CD4-positive, alpha-beta T cell treated with Interleukin-4 for 4 hours (primary cell): ENCODE measurements around the gene TFAP2B.
A peak's percentile ranks its signal among the peaks of the same experiment; 100 is the strongest.

ENCODE experiments used
- DNase-seq: peaks from one replicate; pipeline ENCODE4 v3.0.0-alpha.2; 2020

The TFAP2B gene

GRCh38 chr6:50818673-50819072 is at the start of gene TFAP2B:
TSS of gene TFAP2B (plus strand) at chr6:50818871. CDS start at chr6:50818892, 21 bp downstream.
- no peak for DNase-seq

- no peak for DNase-seq
These were observed 40.0 kb upstream of the TFAP2B start for GRCh38 chr6:50778696-50779095.

DNA sequence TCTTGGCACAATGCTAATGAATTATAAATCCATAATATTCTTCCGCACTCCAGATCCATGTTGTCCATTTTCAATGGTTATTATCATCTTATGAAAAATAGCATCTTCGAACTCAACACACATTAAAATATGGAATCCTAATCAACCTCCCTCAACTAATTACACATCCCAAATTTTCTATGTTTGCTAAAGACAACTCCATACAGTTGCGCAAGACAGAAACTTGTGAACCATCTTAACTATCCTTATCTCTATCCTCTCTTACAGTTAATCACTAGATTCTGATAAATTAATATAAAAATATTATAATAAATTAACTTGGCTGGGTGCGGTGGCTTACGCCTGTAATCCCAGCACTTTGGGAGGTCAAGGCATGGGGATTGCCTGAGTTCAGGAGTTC is 38.3 kb upstream of the TFAP2B start:
- no peak for DNase-seq

- no peak for DNase-seq
These were observed 32.8 kb upstream of the TFAP2B start for GRCh38 chr6:50785921-50786320.

- DNase-seq, result peak; percentile 8
These were observed 26.7 kb upstream of the TFAP2B start for GRCh38 chr6:50791900-50792508.

- DNase-seq, result no peak
These were observed 25.9 kb upstream of the TFAP2B start for GRCh38 chr6:50792771-50793170.

- DNase-seq, result no peak
These were observed 23.1 kb upstream of the TFAP2B start for GRCh38 chr6:50795574-50795973.

DNA sequence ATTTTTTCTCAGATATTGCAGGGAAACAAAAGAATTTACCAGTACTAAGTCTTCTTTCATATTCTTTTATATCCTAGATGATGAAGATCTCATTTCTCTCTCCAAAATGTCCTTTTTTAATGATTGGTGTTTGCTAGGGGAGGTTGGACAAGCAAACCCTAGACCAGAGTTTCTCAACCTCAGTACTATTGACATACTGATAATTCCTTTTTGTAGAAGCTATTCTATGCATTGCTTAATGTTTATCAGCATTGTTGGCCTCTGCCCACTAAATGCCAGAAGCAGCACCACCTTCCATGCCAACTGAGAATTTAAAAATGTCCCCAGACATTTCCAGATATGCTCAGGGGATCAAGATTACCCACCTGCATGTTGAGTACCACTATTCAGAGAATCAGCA is 14.4 kb upstream of the TFAP2B start:
- DNase-seq, result no peak

DNA sequence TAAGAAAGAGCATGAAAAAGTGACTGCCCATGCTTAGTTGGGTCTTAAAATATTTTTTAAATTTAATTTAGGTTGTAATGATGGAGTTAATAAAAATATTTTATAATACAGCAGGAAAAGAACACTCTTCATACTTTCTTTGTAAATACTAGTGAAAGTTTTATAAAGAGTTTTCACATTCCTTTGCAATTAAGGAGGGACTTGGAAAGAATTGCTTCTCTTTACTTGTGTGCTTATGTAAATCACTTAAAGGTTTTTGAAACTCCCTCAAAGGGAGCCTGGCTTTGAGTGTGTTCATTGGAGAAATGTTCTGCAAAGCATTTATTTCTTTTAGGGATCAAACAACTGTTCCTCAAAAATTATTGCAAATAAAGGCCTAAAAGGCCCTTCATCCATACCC is 11.6 kb upstream of the TFAP2B start:
- no peak for DNase-seq

DNA sequence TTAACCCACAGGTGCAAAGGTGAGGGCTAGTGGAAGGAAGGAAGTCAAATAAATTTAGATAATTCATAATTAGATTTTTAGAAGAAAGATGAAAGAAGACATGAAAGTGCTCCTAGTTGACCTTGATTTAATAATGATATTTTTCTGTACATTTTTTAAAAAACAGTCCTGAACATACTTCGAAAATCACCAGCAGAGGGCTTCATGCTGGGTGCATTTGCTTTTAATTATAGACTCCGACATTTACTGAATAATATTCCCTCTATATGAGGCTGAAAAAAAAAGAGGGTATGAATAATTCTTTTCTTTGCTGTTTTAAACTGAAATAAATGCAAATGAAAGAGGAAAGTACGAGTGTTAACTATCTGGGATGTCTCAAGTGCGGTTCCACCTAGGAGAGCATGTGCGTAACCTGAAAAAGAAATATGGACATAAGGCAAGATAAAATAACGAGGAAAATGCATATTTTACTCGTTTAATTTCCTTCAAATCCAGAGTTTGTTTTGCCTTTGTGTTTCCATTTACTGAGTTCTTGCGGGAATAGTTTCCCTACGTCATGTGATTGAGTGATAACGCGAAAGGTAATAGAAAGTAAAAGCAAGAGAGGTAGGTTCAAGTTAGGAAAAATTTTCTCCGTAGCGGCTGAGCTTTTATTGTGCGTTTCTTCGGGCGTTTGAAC is 3.1 kb upstream of the TFAP2B start:
- no peak for DNase-seq

GRCh38 chr6:50816115-50816675 is 2.5 kb upstream of the TFAP2B start:
- DNase-seq, result peak; percentile 51

GRCh38 chr6:50816947-50817645 is 1.6 kb upstream of the TFAP2B start:
- DNase-seq, result no peak

DNA sequence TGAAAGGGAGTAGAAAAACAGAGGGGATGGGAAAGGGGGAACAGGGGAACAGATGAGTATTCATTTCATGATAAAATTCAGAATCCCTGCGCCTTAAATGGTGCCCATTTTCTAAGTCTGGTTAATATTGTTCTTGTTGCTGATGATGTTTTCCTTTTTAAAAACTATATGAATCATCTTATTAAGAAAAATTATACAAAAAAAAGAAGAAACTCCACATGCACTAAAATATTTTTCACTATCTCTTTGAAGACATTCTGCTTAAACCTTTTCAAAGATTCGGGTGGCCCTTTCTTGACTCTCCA is 1.1 kb upstream of the TFAP2B start:
- no peak for DNase-seq

DNA sequence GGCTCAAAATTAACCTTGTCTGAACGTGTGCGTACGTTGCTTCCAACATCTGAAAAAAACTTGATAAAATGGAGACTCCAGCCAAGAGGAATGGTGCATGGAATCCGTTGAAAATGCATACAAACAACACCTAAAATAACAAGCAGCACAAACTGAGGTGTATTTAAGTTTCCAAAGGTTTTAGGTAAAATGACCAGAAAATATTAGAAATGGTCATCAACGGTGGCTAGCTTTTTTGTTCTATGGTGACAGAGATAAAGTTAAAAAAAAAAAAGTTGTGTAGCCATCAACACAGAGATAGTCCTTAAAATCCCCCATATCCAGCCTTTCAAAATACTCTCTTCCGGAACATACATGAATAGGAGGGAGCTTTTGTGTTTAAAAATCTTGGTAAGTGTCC is 651 bp upstream of the TFAP2B start:
- no peak for DNase-seq

DNA sequence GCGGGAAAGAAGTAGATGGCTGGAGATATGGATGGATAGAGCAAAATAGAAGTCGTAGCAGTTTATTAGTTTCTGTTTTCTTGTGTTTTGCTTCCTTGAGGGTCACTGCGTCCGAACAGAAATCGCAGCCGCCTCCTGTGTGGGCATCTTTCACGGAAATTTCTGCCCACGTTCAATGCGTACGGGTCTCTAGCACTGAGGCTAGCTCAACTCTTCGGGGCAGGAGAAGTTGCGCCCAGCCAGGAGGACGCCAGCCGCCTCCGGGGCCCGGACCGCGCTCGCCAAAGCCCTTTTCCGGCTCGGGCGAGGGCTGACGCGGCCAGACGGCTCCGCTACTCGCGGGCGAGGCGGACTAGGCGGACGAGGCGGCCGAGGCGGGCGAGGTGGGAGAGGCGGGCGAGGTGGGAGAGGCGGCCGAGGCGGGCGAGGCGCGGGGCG is 814 bp downstream of the TFAP2B start:
- DNase-seq, result no peak

- DNase-seq, result no peak
These were observed 1.5 kb downstream of the TFAP2B start for GRCh38 chr6:50819904-50820868.

- no peak for DNase-seq
These were observed 2.2 kb downstream of the TFAP2B start for GRCh38 chr6:50820869-50821264.

DNA sequence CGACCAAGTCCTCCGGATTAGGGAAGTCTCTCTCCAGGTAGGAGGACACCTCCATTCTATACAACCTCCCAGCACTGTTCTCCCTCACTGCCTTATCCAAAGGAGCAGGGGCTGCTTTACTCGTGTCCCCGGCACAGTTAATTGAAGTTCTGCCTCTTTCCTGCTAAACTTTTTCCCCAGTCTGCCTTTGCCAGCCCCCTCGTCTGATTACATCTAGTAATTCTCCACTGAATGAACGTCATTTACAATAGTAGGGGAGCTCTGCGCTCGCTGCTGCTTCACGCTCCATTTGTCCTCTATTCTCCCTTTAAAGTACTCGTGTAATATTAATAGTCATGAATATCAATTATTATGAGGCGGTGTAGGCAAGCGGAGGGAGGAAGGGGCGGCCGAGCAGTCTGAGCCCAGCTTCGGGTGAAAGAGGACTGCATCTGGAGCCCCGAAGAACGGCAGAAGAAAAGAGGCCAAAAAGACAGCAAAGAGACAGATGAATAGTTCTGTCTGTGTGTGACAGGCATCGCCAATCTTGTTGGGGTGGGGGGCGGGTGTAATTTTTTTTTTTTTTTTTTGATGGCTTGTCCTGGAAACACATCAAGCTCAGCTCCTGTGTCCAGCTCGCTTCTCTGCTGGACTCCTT is 2.9 kb downstream of the TFAP2B start:
- no peak for DNase-seq

DNA sequence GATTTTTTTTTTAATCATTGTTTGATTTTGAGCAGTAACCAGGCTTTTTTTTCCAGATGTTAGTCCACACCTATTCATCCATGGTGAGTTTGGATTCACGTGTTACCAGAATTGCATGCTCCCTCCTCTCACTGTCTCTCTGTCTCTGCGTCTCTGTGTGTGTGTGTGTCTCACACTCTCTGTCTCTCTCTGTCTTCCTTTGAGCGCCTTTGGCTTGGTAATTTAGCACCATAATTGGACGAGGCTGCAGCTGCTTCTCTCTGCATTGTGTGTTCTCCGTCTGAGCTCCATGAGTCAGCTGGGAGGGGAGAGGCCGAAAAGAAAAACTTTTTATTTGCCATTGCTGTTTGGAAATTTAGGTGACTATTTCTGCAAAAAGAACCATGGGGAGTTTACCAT is 3.4 kb downstream of the TFAP2B start:
- DNase-seq, result no peak

GRCh38 chr6:50823094-50823920 is 4.6 kb downstream of the TFAP2B start:
- DNase-seq, result no peak

- no peak for DNase-seq
These were observed 5.9 kb downstream of the TFAP2B start for GRCh38 chr6:50824552-50824951.
